ENCODE results near the gene FAM118B. TPM values are rescaled to one million over a fixed set of nuclear protein-coding genes. Genes with fewer than 3 reads are reported as not detected.

Gene FAM118B
- total RNA-seq, 2 donors from 2014 or later: 6.7 to 36.9 TPM

GRCh38 chr11:126282736-126283591, 71.4 kb downstream of the FAM118B start, which contains the start of gene TIRAP:
Gene TIRAP (plus strand): TSS chr11:126283093. CDS start chr11:126290895, 7,802 bp downstream.
- peak within 1 kb of the TSS; percentile 80 to 94 (median 86) for H3K27ac ChIP-seq
- peak in 5 of 7 experiments; percentile 7 to 50 (median 36) for TF ChIP-seq CTCF (IDR thresholded peaks at IDR 0.05)
- TF ChIP-seq POLR2A (IDR thresholded peaks at IDR 0.05): peak; percentile 70 to 84 (median 80)
- peaks cover 26% of the 10 kb centered on the region for H3K4me1 ChIP-seq
- no peaks in the 10 kb centered on the region for H3K27me3 ChIP-seq
- no peaks in the 10 kb centered on the region for H3K36me3 ChIP-seq (replicated peaks in 1 of 2; ENCODE audit: insufficient read depth in 1 of 2, low read depth in 2 of 2)
- WGBS, 2 donors: 0 to 2% methylated on average over 23 to 79 of the region's 82 CpGs
- ATAC-seq (peak; percentile 89), DNase-seq (peak; percentile 70 to 75 (median 73))
- peak within 1 kb of the TSS; percentile 8 to 60 for H3K4me3 ChIP-seq
- intact Hi-C loops (cut with DNase I): no loop called here
- H3K9me3 ChIP-seq: no peaks in the 10 kb centered on the region

GRCh38 chr11:126284829-126285228, 73.2 kb downstream of the FAM118B start:
- TF ChIP-seq POLR2A (IDR thresholded peaks at IDR 0.05): no peak
- no peak for TF ChIP-seq CTCF (IDR thresholded peaks at IDR 0.05)
- DNase-seq: peak; percentile 55 to 70 (median 60)
- no peak overlapping the region for H3K4me3 ChIP-seq
- peaks cover 26% of the 10 kb centered on the region for H3K4me1 ChIP-seq
- H3K9me3 ChIP-seq: no peaks in the 10 kb centered on the region
- no peak overlapping the region for H3K27ac ChIP-seq
- WGBS, 2 donors: 60 to 84% methylated on average over 6 of the region's 6 CpGs
- no peaks in the 10 kb centered on the region for H3K36me3 ChIP-seq (replicated peaks in 1 of 2; ENCODE audit: insufficient read depth in 1 of 2, low read depth in 2 of 2)
- ATAC-seq: no peak
- intact Hi-C loops (cut with DNase I): no loop called here
- no peaks in the 10 kb centered on the region for H3K27me3 ChIP-seq

GRCh38 chr11:126288237-126288636, 76.7 kb downstream of the FAM118B start:
- intact Hi-C loops (cut with DNase I): no loop called here
- H3K4me1 ChIP-seq: peaks cover 17% of the 10 kb centered on the region
- H3K36me3 ChIP-seq (replicated peaks in 1 of 2; ENCODE audit: insufficient read depth in 1 of 2, low read depth in 2 of 2): peaks cover 0 to 10% of the 10 kb centered on the region in 2 donors
- DNase-seq: no peak
- H3K4me3 ChIP-seq: no peak overlapping the region
- no peak overlapping the region for H3K27ac ChIP-seq
- ATAC-seq: no peak
- H3K9me3 ChIP-seq: no peaks in the 10 kb centered on the region
- 73 to 78% methylated on average over 6 of the region's 6 CpGs for WGBS, 2 donors
- no peaks in the 10 kb centered on the region for H3K27me3 ChIP-seq
- TF ChIP-seq CTCF (IDR thresholded peaks at IDR 0.05) (no peak), POLR2A (IDR thresholded peaks at IDR 0.05) (no peak)

- TF ChIP-seq CTCF (IDR thresholded peaks at IDR 0.05) (no peak), POLR2A (IDR thresholded peaks at IDR 0.05) (no peak)
- Histone ChIP-seq H3K36me3 (replicated peaks in 1 of 2; ENCODE audit: insufficient read depth in 1 of 2, low read depth in 2 of 2) (peaks cover 0 to 13% of the 10 kb centered on the region in 2 donors), H3K4me3 (no peak overlapping the region), H3K9me3 (no peaks in the 10 kb centered on the region), H3K27me3 (no peaks in the 10 kb centered on the region), H3K27ac (no peak overlapping the region), H3K4me1 (no peaks in the 10 kb centered on the region)
- peak; percentile 18 for ATAC-seq
- no peak for DNase-seq
- WGBS, 2 donors: 78 to 84% methylated on average over 5 to 12 of the region's 12 CpGs
- intact Hi-C loops (cut with DNase I): no loop called here
These were observed 79.3 kb downstream of the FAM118B start for GRCh38 chr11:126290887-126291286.

All from body of pancreas (tissue), 4 donors.